ENCODE data around the gene SNAI3.

SNAI3 gene

GRCh38 chr16:88720396-88720970 is 34.2 kb upstream of the SNAI3 start:
- no peak overlapping the region for H3K27ac ChIP-seq (ENCODE audit: low read depth, low read length)
- H3K36me3 ChIP-seq (ENCODE audit: control insufficient read depth, insufficient read depth, low read length) = peaks cover 68% of the 10 kb centered on the region
- no peaks in the 10 kb centered on the region for H3K9me3 ChIP-seq (ENCODE audit: control insufficient read depth, insufficient read depth, low read length)

GRCh38 chr16:88719933-88720296 is 33.6 kb upstream of the SNAI3 start:
- H3K27me3 ChIP-seq (ENCODE audit: control insufficient read depth, insufficient read depth, low read length) = no peaks in the 10 kb centered on the region
- H3K4me3 ChIP-seq (ENCODE audit: low read depth, low read length) = no peak overlapping the region
- H3K9me3 ChIP-seq (ENCODE audit: control insufficient read depth, insufficient read depth, low read length) = no peaks in the 10 kb centered on the region
- H3K4me1 ChIP-seq (ENCODE audit: control insufficient read depth, insufficient read depth, low read length) = no peaks in the 10 kb centered on the region
- no peak overlapping the region for H3K27ac ChIP-seq (ENCODE audit: low read depth, low read length)
- H3K36me3 ChIP-seq (ENCODE audit: control insufficient read depth, insufficient read depth, low read length) = peaks cover 68% of the 10 kb centered on the region
- H3K9ac ChIP-seq (ENCODE audit: low read depth, low read length) = no peak overlapping the region

More at GRCh38 chr16:88720396-88720970, 34.2 kb upstream of the SNAI3 start:
- no peaks in the 10 kb centered on the region for H3K4me1 ChIP-seq (ENCODE audit: control insufficient read depth, insufficient read depth, low read length)
- no peak overlapping the region for H3K4me3 ChIP-seq (ENCODE audit: low read depth, low read length)
- no peaks in the 10 kb centered on the region for H3K27me3 ChIP-seq (ENCODE audit: control insufficient read depth, insufficient read depth, low read length)
- no peak overlapping the region for H3K9ac ChIP-seq (ENCODE audit: low read depth, low read length)

DNA sequence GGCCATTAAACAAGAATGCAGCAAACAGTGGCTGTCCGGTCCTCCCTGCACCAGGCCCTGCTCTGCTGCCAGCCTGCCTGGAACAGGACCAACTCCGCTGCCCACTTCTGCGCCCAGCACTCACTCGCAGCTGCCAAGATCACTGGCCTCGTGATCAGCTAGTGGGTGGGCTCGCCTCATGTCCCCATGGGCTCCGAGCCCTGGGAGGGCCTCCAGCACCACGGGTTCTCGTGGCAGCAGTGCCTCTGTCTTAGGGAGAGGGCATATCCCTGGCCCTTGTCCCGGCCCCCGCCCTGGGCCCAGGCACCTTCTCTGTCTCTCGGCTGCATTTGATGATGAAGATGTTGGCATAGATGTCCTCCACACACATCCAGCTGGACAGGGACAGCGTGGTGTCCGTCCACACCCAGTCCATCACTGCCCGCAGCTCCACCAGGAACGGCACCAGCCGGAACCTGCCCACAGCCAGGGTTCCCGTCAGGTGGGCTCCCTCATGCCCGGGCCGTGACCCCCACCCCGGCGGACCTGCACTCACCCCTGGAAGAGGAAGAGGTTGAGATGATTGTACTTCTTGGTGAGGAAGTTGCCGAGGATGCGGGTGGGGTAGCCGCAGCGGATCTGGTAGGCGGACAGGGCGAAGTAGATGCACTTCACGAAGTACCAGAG is 33.1 kb upstream of the SNAI3 start:
- H3K9ac ChIP-seq (ENCODE audit: low read depth, low read length) = no peak overlapping the region
- peaks cover 69% of the 10 kb centered on the region for H3K36me3 ChIP-seq (ENCODE audit: control insufficient read depth, insufficient read depth, low read length)
- H3K27ac ChIP-seq (ENCODE audit: low read depth, low read length) = no peak overlapping the region
- H3K4me1 ChIP-seq (ENCODE audit: control insufficient read depth, insufficient read depth, low read length) = no peaks in the 10 kb centered on the region
- no peaks in the 10 kb centered on the region for H3K9me3 ChIP-seq (ENCODE audit: control insufficient read depth, insufficient read depth, low read length)
- H3K27me3 ChIP-seq (ENCODE audit: control insufficient read depth, insufficient read depth, low read length) = no peaks in the 10 kb centered on the region
- no peak overlapping the region for H3K4me3 ChIP-seq (ENCODE audit: low read depth, low read length)

DNA sequence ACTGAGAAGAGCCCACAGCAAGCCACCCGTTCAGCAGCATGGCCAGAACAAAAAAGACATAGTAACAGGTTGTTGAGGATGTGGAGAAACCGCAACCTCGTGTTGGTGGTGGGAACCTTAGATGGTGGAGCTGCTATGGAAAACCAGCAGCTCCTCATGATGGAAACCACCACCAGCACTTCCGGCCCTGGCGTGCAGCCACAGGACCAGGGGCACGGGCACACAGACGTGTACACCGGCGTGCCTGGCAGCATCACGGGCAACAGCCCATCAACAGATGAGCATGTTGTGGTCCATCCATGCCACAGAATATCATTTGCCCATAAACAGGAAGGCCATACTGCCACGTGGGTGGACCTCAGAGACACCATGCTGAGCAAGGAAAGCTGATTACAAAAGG is 31.9 kb upstream of the SNAI3 start:
- no peak overlapping the region for H3K27ac ChIP-seq (ENCODE audit: low read depth, low read length)
- peaks cover 77% of the 10 kb centered on the region for H3K36me3 ChIP-seq (ENCODE audit: control insufficient read depth, insufficient read depth, low read length)
- H3K4me1 ChIP-seq (ENCODE audit: control insufficient read depth, insufficient read depth, low read length) = no peaks in the 10 kb centered on the region
- H3K9me3 ChIP-seq (ENCODE audit: control insufficient read depth, insufficient read depth, low read length) = no peaks in the 10 kb centered on the region
- H3K27me3 ChIP-seq (ENCODE audit: control insufficient read depth, insufficient read depth, low read length) = no peaks in the 10 kb centered on the region
- H3K4me3 ChIP-seq (ENCODE audit: low read depth, low read length) = no peak overlapping the region
- no peak overlapping the region for H3K9ac ChIP-seq (ENCODE audit: low read depth, low read length)

GRCh38 chr16:88716601-88717001 is 30.3 kb upstream of the SNAI3 start:
- Histone ChIP-seq H3K27me3 (ENCODE audit: control insufficient read depth, insufficient read depth, low read length) (no peaks in the 10 kb centered on the region), H3K36me3 (ENCODE audit: control insufficient read depth, insufficient read depth, low read length) (peaks cover 72% of the 10 kb centered on the region), H3K4me1 (ENCODE audit: control insufficient read depth, insufficient read depth, low read length) (no peaks in the 10 kb centered on the region), H3K4me3 (ENCODE audit: low read depth, low read length) (no peak overlapping the region), H3K9ac (ENCODE audit: low read depth, low read length) (no peak overlapping the region), H3K9me3 (ENCODE audit: control insufficient read depth, insufficient read depth, low read length) (no peaks in the 10 kb centered on the region), H3K27ac (ENCODE audit: low read depth, low read length) (no peak overlapping the region)

DNA sequence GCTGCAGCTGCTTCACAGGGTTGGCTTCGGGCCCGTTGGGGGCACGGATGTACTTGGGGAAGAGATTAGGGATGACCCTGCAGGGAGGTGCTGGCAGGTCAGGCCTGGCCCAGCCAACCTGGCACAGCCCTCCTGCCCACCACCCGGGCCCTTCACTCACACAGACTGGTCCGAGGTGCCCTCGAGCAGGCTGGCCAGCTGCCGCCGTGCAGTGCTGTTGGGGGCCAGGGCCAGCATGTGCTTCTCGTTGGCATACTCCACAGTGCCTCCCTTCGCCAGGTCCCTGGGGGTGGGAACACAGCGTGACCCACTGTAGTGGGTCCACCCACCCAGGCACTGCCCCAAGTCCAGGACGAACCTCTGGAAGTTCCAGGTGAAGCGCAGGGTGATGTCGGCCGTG is 29.9 kb upstream of the SNAI3 start:
- no peak overlapping the region for H3K9ac ChIP-seq (ENCODE audit: low read depth, low read length)
- no peaks in the 10 kb centered on the region for H3K4me1 ChIP-seq (ENCODE audit: control insufficient read depth, insufficient read depth, low read length)
- no peak overlapping the region for H3K27ac ChIP-seq (ENCODE audit: low read depth, low read length)
- no peaks in the 10 kb centered on the region for H3K9me3 ChIP-seq (ENCODE audit: control insufficient read depth, insufficient read depth, low read length)
- peaks cover 72% of the 10 kb centered on the region for H3K36me3 ChIP-seq (ENCODE audit: control insufficient read depth, insufficient read depth, low read length)
- no peaks in the 10 kb centered on the region for H3K27me3 ChIP-seq (ENCODE audit: control insufficient read depth, insufficient read depth, low read length)
- H3K4me3 ChIP-seq (ENCODE audit: low read depth, low read length) = no peak overlapping the region

DNA sequence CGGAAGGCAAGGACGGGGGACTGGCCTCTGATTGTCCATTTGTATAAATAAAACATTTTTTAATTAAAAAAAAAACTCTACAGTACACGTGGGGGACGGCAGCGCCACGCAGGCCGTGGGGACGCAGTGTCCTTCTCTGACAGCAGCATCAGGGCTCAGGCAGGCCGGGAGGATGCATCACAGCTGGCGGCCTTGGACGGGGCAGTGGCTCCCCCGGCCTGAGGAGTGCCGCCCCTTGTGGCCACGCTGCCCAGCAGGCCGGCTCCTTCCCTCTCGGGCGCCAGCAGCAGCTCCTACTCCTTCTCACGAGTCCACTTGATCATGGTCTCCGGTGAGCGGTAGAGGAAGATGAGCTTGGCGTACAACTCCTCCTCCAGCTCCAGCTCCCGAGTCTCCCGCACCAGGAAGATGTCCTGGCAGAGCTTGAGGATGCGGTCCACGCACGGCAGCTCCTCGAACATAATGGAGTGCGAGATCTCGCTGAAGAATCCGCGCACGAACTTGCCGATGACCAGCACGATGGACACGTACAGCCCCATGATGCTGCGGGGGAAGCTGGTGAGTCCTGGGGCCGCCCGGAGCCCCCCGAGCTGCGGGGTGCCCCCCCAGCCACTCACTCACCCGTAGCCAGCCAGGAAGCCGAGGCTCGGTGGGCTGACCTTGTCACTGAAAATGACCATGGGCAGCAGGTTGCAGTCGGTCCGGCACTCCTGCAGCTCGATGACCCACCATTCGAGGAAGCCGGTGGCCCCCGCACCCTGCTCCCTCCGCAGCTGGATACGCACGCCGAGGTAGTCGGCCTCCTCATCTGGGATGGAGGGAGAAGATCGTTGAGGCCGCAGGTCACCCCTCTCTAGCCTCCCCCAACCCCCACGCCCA is 29.2 kb upstream of the SNAI3 start:
- Histone ChIP-seq H3K27me3 (ENCODE audit: control insufficient read depth, insufficient read depth, low read length) (no peaks in the 10 kb centered on the region), H3K9ac (ENCODE audit: low read depth, low read length) (no peak overlapping the region), H3K4me3 (ENCODE audit: low read depth, low read length) (no peak overlapping the region), H3K27ac (ENCODE audit: low read depth, low read length) (no peak overlapping the region), H3K4me1 (ENCODE audit: control insufficient read depth, insufficient read depth, low read length) (no peaks in the 10 kb centered on the region), H3K9me3 (ENCODE audit: control insufficient read depth, insufficient read depth, low read length) (no peaks in the 10 kb centered on the region), H3K36me3 (ENCODE audit: control insufficient read depth, insufficient read depth, low read length) (peaks cover 67% of the 10 kb centered on the region)

DNA sequence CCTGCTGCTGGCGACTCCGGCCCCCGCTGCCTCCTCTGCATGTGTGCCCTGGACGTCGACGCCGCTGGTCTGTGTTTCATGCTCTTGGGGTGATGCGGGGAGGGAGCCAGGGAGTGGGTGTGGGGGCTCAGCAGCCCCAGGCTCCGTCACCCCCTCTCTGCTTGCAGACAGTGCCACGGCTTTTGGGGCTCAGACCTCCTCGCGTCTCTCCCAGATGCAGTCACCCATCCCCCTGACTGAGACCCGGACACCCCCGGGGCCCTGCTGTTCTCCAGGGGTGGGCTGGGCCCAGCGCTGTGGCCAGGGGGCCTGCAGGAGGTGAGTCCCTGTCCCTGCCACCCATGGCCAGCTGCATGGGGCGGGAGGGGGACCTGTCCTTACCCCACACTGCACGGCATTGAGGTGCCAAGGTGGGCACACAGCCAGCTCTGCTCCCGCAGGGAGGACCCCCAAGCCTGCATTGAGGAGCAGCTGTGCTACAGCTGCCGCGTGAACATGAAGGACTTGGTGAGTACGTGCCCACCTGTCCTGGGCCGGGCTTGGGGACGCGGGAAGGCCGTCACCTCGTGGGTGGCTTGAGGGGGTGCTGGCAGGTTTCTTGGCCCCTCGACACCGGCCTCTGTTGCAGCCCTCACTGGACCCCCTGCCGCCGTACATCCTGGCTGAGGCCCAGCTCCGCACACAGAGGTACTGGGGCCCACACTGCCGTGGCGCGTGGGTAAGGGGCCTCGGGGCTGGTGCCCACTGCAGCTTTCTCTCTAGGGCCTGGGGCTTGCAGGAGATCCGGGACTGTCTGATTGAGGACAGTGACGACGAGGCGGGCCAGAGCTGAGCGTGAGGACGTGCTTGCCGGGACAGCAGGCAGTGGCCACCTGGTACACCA is 28.4 kb upstream of the SNAI3 start:
- Histone ChIP-seq H3K9ac (ENCODE audit: low read depth, low read length) (no peak overlapping the region), H3K27ac (ENCODE audit: low read depth, low read length) (no peak overlapping the region), H3K27me3 (ENCODE audit: control insufficient read depth, insufficient read depth, low read length) (no peaks in the 10 kb centered on the region), H3K9me3 (ENCODE audit: control insufficient read depth, insufficient read depth, low read length) (no peaks in the 10 kb centered on the region), H3K4me3 (ENCODE audit: low read depth, low read length) (no peak overlapping the region), H3K4me1 (ENCODE audit: control insufficient read depth, insufficient read depth, low read length) (no peaks in the 10 kb centered on the region), H3K36me3 (ENCODE audit: control insufficient read depth, insufficient read depth, low read length) (peaks cover 61% of the 10 kb centered on the region)

DNA sequence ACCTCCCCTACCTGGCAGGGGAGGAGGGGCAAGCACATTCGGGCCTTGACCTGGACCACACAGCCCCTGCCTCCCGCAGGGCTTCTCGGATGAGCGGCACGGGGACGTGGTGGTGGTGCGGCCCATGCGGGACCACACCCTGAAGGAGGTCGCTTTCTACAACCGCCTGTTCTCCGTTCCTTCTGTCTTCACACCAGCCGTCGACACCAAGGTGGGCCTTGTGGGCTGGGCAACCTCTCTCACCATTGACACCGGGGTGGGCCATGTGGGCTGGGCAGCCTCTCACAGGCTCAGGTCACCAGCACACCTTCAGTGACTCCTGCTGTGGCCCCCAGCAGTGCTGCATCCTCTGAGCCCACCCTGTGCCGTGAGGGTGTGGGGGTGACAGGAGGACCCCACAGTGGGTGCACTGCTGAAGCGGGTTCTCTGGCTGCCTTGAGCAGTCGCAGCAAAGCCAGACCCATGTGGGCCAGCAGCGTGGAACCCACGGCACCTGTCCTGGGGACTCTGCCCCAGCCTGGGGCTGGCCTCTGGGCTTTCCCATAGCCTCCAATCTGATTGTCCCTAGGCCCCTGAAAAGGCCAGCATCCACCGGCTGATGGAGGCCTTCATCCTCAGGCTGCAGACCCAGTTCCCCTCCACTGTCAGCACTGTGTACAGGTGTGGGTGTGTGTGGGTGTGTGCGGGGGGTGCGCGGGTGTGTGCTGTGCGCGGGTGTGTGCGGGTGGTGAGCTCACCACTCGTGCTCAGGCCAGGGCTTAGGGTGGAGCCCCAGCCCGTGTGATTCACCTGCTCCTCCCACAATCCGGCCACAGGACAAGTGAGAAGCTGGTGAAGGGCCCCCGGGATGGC is 27.5 kb upstream of the SNAI3 start:
- H3K27me3 ChIP-seq (ENCODE audit: control insufficient read depth, insufficient read depth, low read length) = no peaks in the 10 kb centered on the region
- H3K9me3 ChIP-seq (ENCODE audit: control insufficient read depth, insufficient read depth, low read length) = no peaks in the 10 kb centered on the region
- no peaks in the 10 kb centered on the region for H3K4me1 ChIP-seq (ENCODE audit: control insufficient read depth, insufficient read depth, low read length)
- H3K27ac ChIP-seq (ENCODE audit: low read depth, low read length) = no peak overlapping the region
- no peak overlapping the region for H3K9ac ChIP-seq (ENCODE audit: low read depth, low read length)
- peaks cover 52% of the 10 kb centered on the region for H3K36me3 ChIP-seq (ENCODE audit: control insufficient read depth, insufficient read depth, low read length)
- no peak overlapping the region for H3K4me3 ChIP-seq (ENCODE audit: low read depth, low read length)

GRCh38 chr16:88713054-88713453 is 26.7 kb upstream of the SNAI3 start:
- H3K27me3 ChIP-seq (ENCODE audit: control insufficient read depth, insufficient read depth, low read length) = no peaks in the 10 kb centered on the region
- no peaks in the 10 kb centered on the region for H3K4me1 ChIP-seq (ENCODE audit: control insufficient read depth, insufficient read depth, low read length)
- H3K27ac ChIP-seq (ENCODE audit: low read depth, low read length) = no peak overlapping the region
- H3K9ac ChIP-seq (ENCODE audit: low read depth, low read length) = no peak overlapping the region
- H3K36me3 ChIP-seq (ENCODE audit: control insufficient read depth, insufficient read depth, low read length) = peaks cover 45% of the 10 kb centered on the region
- H3K9me3 ChIP-seq (ENCODE audit: control insufficient read depth, insufficient read depth, low read length) = no peaks in the 10 kb centered on the region
- H3K4me3 ChIP-seq (ENCODE audit: low read depth, low read length) = no peak overlapping the region

All from HUES48 (cell line).